Uterus (tissue), 2 donors: ENCODE data around the gene HOXD3.

ENCODE experiments used
- CTCF ChIP-seq, 4 experiments: fragments of 200-600 bp in 2 of 4; fragments of 450-650 bp in 2 of 4; sonication (generic) in 2 of 4; IDR thresholded peaks; one replicate each; pipeline ENCODE4 v1.5.1; 2016 to 2019; ENCODE audit warnings: antibody characterized with exemption in 4 of 4, mild to moderate bottlenecking in 2 of 4, moderate library complexity in 1 of 4
- POLR2A ChIP-seq, 2 donors: fragments of 450-650 bp; IDR thresholded peaks; one replicate each; pipeline ENCODE4 v1.6.1; 2016; ENCODE audit warnings: antibody characterized with exemption in 2 of 2, mild to moderate bottlenecking in 1 of 2, moderate library complexity in 1 of 2

- no peak for TF ChIP-seq CTCF (IDR thresholded peaks at IDR 0.05)
- no peak for TF ChIP-seq POLR2A (IDR thresholded peaks at IDR 0.05)
Measured at GRCh38 chr2:176200971-176201370, 43.9 kb downstream of the HOXD3 start.
